Parathyroid adenoma (tissue), 2 donors: ENCODE results near the gene GMFB.

Experiments
- H2AFZ ChIP-seq: fragments of 300-600 bp; sonication (generic); one replicate; pipeline ENCODE4 v1.7.0; 2017; ENCODE audit warnings: antibody characterized with exemption, mild to moderate bottlenecking
- H3K27ac ChIP-seq: fragments of 300-600 bp; sonication (generic); one replicate; pipeline ENCODE4 v1.7.0; 2017
- H3K27me3 ChIP-seq: fragments of 300-600 bp; sonication (generic); one replicate; pipeline ENCODE4 v1.7.0; 2017; ENCODE audit warnings: low read length; ENCODE audit not compliant: control insufficient read depth, insufficient read depth
- H3K36me3 ChIP-seq: fragments of 300-600 bp; sonication (generic); one replicate; pipeline ENCODE4 v1.7.0; 2017; ENCODE audit warnings: low read length; ENCODE audit not compliant: control insufficient read depth, insufficient read depth
- H3K4me1 ChIP-seq: fragments of 300-600 bp; sonication (generic); one replicate; pipeline ENCODE4 v1.7.0; 2017; ENCODE audit warnings: control low read depth
- H3K4me2 ChIP-seq: fragments of 300-600 bp; sonication (generic); one replicate; pipeline ENCODE4 v1.7.0; 2017; ENCODE audit warnings: low read length
- H3K4me3 ChIP-seq: fragments of 300-600 bp; sonication (generic); one replicate; pipeline ENCODE4 v1.7.0; 2017; ENCODE audit warnings: low read depth, low read length
- H3K79me2 ChIP-seq: fragments of 300-600 bp; sonication (generic); one replicate; pipeline ENCODE4 v1.7.0; 2017; ENCODE audit warnings: control low read depth
- H3K9ac ChIP-seq: fragments of 300-600 bp; sonication (generic); one replicate; pipeline ENCODE4 v1.7.0; 2017; ENCODE audit warnings: mild to moderate bottlenecking
- H3K9me3 ChIP-seq: fragments of 300-600 bp; sonication (generic); one replicate; pipeline ENCODE4 v1.7.0; 2017; ENCODE audit warnings: low read length; ENCODE audit not compliant: control insufficient read depth
- TF ChIP-seq, protein P1 (sequence below): fragments of 300-600 bp; sonication (generic); IDR thresholded peaks from one replicate; pipeline ENCODE4 v1.7.0; 2017; ENCODE audit warnings: antibody characterized with exemption, mild to moderate bottlenecking
- donor health status: primary hyperparathyroidism.

Gene GMFB

DNA sequence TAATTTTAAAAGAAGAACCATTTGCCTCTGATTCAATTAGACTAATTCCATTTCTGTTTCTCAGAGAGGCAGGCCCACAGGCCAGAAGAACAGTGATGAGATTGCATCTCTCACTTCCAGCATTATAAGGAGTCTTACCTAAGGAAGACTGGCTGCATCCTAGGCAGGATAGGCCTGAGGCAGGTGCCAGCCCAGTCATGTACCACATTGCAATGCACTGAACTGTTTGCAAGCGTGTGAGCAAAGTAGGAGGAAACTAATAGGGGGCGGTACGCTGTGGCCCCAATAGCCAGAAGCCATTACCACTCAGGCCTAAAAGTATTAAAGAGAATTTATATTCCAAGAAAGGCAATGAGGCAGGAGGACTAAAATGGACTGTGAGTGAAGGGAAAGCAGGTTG, 35.5 kb downstream of the GMFB start:
- Histone ChIP-seq H3K4me1 (no peaks in the 10 kb centered on the region), H3K9me3 (no peaks in the 10 kb centered on the region), H3K27ac (no peak overlapping the region), H3K36me3 (no peaks in the 10 kb centered on the region), H3K9ac (no peak overlapping the region), H2AFZ (no peak overlapping the region), H3K79me2 (no peaks in the 10 kb centered on the region), H3K27me3 (no peaks in the 10 kb centered on the region), H3K4me2 (no peak overlapping the region), H3K4me3 (no peak overlapping the region)
- TF ChIP-seq, protein P1, sequence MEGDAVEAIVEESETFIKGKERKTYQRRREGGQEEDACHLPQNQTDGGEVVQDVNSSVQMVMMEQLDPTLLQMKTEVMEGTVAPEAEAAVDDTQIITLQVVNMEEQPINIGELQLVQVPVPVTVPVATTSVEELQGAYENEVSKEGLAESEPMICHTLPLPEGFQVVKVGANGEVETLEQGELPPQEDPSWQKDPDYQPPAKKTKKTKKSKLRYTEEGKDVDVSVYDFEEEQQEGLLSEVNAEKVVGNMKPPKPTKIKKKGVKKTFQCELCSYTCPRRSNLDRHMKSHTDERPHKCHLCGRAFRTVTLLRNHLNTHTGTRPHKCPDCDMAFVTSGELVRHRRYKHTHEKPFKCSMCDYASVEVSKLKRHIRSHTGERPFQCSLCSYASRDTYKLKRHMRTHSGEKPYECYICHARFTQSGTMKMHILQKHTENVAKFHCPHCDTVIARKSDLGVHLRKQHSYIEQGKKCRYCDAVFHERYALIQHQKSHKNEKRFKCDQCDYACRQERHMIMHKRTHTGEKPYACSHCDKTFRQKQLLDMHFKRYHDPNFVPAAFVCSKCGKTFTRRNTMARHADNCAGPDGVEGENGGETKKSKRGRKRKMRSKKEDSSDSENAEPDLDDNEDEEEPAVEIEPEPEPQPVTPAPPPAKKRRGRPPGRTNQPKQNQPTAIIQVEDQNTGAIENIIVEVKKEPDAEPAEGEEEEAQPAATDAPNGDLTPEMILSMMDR = no peak

DNA sequence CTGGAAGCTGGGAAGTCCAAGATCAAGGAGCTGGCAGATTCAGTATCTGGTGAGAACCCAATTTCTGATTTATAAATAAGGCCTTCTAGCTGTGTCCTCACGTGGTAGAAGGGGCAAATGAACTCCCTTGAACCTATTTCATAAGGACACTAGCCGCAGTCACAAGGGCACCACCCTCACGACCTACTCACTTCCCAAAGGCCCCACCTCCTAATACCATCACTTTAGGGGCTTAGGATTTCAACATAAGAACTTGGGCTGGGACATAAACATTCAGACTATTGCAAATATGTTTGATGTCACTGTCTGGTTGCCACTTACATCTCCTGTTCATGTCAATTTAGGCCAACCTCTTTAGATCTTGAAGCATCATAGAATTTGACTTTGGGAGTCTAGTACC, 36.8 kb downstream of the GMFB start:
- Histone ChIP-seq H3K36me3 (no peaks in the 10 kb centered on the region), H3K27ac (no peak overlapping the region), H3K4me1 (no peaks in the 10 kb centered on the region), H3K27me3 (no peaks in the 10 kb centered on the region), H3K4me2 (no peak overlapping the region), H3K9me3 (no peaks in the 10 kb centered on the region), H3K4me3 (no peak overlapping the region), H3K9ac (no peak overlapping the region), H3K79me2 (no peaks in the 10 kb centered on the region), H2AFZ (no peak overlapping the region)
- TF ChIP-seq, protein P1 = no peak

DNA sequence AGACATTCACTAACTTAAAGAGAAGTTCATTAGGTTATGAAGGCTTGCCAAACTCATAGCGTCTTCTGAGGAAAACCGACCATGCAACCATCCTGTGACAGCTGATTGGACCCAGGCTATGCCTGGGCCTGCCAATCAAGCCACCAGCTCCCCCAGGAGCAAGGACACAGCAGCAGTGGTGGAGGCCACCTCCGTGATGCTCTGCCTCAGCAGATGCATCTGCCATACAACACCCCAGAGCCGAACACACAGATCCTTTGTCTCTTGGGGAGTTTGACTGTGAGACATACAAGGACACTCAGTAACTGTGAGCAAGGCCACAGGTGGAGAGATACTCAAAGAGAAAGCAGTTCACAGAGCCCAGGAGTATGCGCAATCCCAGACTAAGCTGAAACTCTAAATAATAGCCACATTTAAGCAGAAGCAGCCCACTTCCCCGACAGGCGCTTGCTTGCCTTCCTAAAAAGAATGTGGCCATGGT, 37.6 kb downstream of the GMFB start:
- TF ChIP-seq, protein P1 = no peak
- Histone ChIP-seq H3K4me1 (peaks cover 3% of the 10 kb centered on the region), H2AFZ (no peak overlapping the region), H3K27ac (no peak overlapping the region), H3K79me2 (no peaks in the 10 kb centered on the region), H3K36me3 (no peaks in the 10 kb centered on the region), H3K9ac (no peak overlapping the region), H3K9me3 (no peaks in the 10 kb centered on the region), H3K4me2 (no peak overlapping the region), H3K4me3 (no peak overlapping the region), H3K27me3 (no peaks in the 10 kb centered on the region)

DNA sequence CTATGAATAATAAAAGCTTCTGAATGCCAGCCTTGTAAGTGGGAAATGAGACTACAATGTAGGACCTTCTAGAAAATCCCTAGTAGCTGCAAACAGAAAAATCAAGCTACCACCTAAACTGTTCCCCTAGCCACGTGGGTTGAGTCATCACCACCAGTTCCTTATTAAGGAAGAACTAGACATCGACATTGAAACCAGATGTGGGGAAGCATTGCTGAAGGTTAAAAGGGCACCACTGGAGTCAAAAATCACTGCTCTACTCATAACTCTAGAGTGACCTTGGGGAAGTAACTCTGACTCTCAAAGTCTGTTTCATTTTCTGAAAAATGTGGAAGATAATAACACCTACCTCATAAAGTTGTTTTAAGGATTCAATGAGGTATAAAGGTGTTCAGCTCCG, 38.2 kb downstream of the GMFB start:
- TF ChIP-seq, protein P1 = no peak
- H3K27me3 ChIP-seq = no peaks in the 10 kb centered on the region
- no peak overlapping the region for H2AFZ ChIP-seq
- H3K4me3 ChIP-seq = no peak overlapping the region
- no peaks in the 10 kb centered on the region for H3K36me3 ChIP-seq
- no peaks in the 10 kb centered on the region for H3K9me3 ChIP-seq
- H3K79me2 ChIP-seq = no peaks in the 10 kb centered on the region
- no peak overlapping the region for H3K4me2 ChIP-seq
- no peak overlapping the region for H3K27ac ChIP-seq
- peaks cover 4% of the 10 kb centered on the region for H3K4me1 ChIP-seq
- H3K9ac ChIP-seq = no peak overlapping the region

DNA sequence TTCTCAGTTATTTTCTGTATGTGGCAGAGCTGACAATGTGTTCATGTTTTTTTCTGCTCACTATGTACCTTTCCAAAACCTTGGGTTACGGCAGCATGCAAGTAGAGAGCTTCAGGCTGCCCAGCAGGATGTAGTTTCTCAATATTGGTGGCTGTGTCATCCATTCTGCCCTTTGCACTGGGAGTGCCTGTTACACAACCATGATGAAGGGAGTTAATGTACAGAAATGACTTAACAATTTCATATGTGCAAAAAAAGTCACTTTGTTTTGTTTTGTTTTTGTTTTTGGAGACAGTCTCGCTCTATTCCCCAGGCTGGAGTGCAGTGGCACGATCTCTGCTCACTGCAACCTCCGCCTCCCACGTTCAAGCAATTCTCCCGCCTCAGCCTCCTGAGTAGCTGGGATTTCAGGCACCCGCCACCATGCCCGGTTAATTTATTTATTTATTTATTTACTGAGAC, 41.5 kb downstream of the GMFB start:
- TF ChIP-seq, protein P1 = no peak
- peaks cover 4% of the 10 kb centered on the region for H3K4me1 ChIP-seq
- H3K9me3 ChIP-seq = no peaks in the 10 kb centered on the region

More for the DNA sequence above, 41.5 kb downstream of the GMFB start:
- Histone ChIP-seq H3K36me3 (no peaks in the 10 kb centered on the region), H3K9ac (no peak overlapping the region), H3K27ac (no peak overlapping the region), H3K79me2 (no peaks in the 10 kb centered on the region), H3K27me3 (no peaks in the 10 kb centered on the region), H3K4me2 (no peak overlapping the region), H2AFZ (no peak overlapping the region), H3K4me3 (no peak overlapping the region)
